ENCODE measurements around the gene BRSK1.

DNA sequence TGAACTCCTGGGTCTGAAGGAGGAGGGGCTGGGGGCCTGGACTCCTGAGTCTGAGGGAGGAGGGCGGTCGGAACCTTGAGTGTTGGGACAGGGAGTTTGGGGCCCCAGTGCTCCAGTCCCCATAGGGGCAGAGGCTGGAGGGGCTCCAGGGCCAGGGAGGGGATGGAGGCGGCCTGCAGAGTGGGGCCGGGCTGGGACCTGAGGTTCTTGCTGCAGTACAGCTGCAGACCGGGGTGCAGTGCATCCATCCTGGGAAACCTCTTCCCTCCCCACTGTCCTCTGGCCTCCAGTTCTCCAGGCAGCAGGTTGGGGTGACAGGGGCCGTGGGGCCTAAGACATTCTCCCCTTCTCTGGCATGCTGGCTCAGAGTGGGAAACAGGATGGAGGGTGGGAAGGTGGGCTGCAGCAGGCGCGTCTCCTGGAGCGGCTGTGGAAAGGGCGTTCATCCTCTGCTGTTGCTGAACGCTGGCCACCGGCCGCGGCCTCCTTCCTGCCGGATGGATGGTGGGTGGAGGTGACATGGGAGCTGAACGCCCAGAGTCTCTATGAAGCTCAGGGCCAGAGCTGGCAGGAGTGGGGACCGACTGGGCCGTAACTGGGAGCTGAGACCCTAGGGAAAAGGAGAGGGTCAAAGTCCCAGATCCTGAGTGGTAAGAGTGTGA is 1.6 kb downstream of the BRSK1 start:
- TF ChIP-seq, protein P1, sequence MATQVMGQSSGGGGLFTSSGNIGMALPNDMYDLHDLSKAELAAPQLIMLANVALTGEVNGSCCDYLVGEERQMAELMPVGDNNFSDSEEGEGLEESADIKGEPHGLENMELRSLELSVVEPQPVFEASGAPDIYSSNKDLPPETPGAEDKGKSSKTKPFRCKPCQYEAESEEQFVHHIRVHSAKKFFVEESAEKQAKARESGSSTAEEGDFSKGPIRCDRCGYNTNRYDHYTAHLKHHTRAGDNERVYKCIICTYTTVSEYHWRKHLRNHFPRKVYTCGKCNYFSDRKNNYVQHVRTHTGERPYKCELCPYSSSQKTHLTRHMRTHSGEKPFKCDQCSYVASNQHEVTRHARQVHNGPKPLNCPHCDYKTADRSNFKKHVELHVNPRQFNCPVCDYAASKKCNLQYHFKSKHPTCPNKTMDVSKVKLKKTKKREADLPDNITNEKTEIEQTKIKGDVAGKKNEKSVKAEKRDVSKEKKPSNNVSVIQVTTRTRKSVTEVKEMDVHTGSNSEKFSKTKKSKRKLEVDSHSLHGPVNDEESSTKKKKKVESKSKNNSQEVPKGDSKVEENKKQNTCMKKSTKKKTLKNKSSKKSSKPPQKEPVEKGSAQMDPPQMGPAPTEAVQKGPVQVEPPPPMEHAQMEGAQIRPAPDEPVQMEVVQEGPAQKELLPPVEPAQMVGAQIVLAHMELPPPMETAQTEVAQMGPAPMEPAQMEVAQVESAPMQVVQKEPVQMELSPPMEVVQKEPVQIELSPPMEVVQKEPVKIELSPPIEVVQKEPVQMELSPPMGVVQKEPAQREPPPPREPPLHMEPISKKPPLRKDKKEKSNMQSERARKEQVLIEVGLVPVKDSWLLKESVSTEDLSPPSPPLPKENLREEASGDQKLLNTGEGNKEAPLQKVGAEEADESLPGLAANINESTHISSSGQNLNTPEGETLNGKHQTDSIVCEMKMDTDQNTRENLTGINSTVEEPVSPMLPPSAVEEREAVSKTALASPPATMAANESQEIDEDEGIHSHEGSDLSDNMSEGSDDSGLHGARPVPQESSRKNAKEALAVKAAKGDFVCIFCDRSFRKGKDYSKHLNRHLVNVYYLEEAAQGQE (IDR thresholded peaks at IDR 0.05; ENCODE audit: borderline replicate concordance): no peak
- TF ChIP-seq, protein P2, sequence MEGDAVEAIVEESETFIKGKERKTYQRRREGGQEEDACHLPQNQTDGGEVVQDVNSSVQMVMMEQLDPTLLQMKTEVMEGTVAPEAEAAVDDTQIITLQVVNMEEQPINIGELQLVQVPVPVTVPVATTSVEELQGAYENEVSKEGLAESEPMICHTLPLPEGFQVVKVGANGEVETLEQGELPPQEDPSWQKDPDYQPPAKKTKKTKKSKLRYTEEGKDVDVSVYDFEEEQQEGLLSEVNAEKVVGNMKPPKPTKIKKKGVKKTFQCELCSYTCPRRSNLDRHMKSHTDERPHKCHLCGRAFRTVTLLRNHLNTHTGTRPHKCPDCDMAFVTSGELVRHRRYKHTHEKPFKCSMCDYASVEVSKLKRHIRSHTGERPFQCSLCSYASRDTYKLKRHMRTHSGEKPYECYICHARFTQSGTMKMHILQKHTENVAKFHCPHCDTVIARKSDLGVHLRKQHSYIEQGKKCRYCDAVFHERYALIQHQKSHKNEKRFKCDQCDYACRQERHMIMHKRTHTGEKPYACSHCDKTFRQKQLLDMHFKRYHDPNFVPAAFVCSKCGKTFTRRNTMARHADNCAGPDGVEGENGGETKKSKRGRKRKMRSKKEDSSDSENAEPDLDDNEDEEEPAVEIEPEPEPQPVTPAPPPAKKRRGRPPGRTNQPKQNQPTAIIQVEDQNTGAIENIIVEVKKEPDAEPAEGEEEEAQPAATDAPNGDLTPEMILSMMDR (IDR thresholded peaks at IDR 0.05; ENCODE audit: poor library complexity, severe bottlenecking): no peak
- TF ChIP-seq RAD21 (conservative IDR thresholded peaks at IDR 0.05) (no peak), SMC3 (conservative IDR thresholded peaks at IDR 0.05; ENCODE audit: poor library complexity) (no peak), MXI1 (conservative IDR thresholded peaks at IDR 0.05; ENCODE audit: poor library complexity, severe bottlenecking) (no peak), EZH2 (IDR thresholded peaks at IDR 0.05; ENCODE audit: borderline replicate concordance, insufficient read depth, low read length, poor library complexity, severe bottlenecking) (no peak), POLR2AphosphoS5 (IDR thresholded peaks at IDR 0.05) (no peak)

All from neural cell (in vitro differentiated cells).